Glutamatergic neuron (in vitro differentiated cells): ENCODE results near the gene TOR1B. TPM values are rescaled to one million over a fixed set of nuclear protein-coding genes. Genes with fewer than 3 reads are reported as not detected.

Source experiments
- DNase-seq: peaks from one replicate; pipeline ENCODE4 v3.0.0; 2022
- H3K27ac Mint-ChIP-seq: one replicate; pipeline ENCODE4 v1.8.0; 2020; ENCODE audit warnings: mild to moderate bottlenecking, mixed read lengths, inconsistent platforms; ENCODE audit not compliant: unreplicated experiment
- H3K27me3 Mint-ChIP-seq: one replicate; pipeline ENCODE4 v1.8.0; 2020; ENCODE audit warnings: mild to moderate bottlenecking, moderate library complexity, mixed read lengths, inconsistent platforms; ENCODE audit not compliant: unreplicated experiment
- H3K36me3 Mint-ChIP-seq: one replicate; pipeline ENCODE4 v1.8.0; 2020; ENCODE audit warnings: mild to moderate bottlenecking, mixed read lengths, inconsistent platforms; ENCODE audit not compliant: unreplicated experiment
- H3K4me1 Mint-ChIP-seq: one replicate; pipeline ENCODE4 v1.8.0; 2020; ENCODE audit warnings: mild to moderate bottlenecking, low read depth, mixed read lengths, inconsistent platforms; ENCODE audit not compliant: unreplicated experiment
- H3K4me3 Mint-ChIP-seq: one replicate; pipeline ENCODE4 v1.8.0; 2020; ENCODE audit warnings: mild to moderate bottlenecking, mixed read lengths, inconsistent platforms; ENCODE audit not compliant: unreplicated experiment
- H3K9me3 Mint-ChIP-seq: one replicate; pipeline ENCODE4 v1.8.0; 2020; ENCODE audit warnings: mild to moderate bottlenecking, moderate library complexity, mixed read lengths, inconsistent platforms; ENCODE audit not compliant: unreplicated experiment
- CTCF ChIP-seq: fragments of 200-600 bp; sonication (generic); IDR thresholded peaks from one replicate; pipeline ENCODE4 v1.5.0; 2021; ENCODE audit not compliant: partially characterized antibody, unreplicated experiment
- total RNA-seq: library from RNA; stranded (reverse); fragmentation: NEBNext Ultra II Directional; extraction: Animal tissue kit (Norgen Biotek cat#: 25700); gene quantifications from one replicate; pipeline ENCODE4 v1.2.1, GENCODE V29; 2021; ENCODE audit not compliant: unreplicated experiment

TOR1B gene
- total RNA-seq, 1 donor from 2014 or later: 33.5 TPM

- no peak for TF ChIP-seq CTCF
- H3K4me3 Mint-ChIP-seq: peak overlapping the region; percentile 61
- H3K27ac Mint-ChIP-seq: peak overlapping the region; percentile 84
- peaks cover 14% of the 10 kb centered on the region for H3K36me3 Mint-ChIP-seq
- H3K4me1 Mint-ChIP-seq: peaks cover 29% of the 10 kb centered on the region
- H3K27me3 Mint-ChIP-seq: no peaks in the 10 kb centered on the region
- DNase-seq: peak; percentile 35
- peaks cover 2% of the 10 kb centered on the region for H3K9me3 Mint-ChIP-seq
These were observed 6.4 kb downstream of the TOR1B start for GRCh38 chr9:129809346-129809745.

GRCh38 chr9:129810116-129810515 lies 7.1 kb downstream of the TOR1B start:
- Mint-ChIP-seq H3K36me3 (peaks cover 14% of the 10 kb centered on the region), H3K27ac (peak overlapping the region; percentile 55), H3K4me1 (peaks cover 29% of the 10 kb centered on the region), H3K27me3 (no peaks in the 10 kb centered on the region), H3K9me3 (peaks cover 3% of the 10 kb centered on the region), H3K4me3 (peak overlapping the region; percentile 25)
- no peak for TF ChIP-seq CTCF
- DNase-seq: no peak

GRCh38 chr9:129810788-129811187 lies 7.8 kb downstream of the TOR1B start:
- Mint-ChIP-seq H3K4me1 (peaks cover 29% of the 10 kb centered on the region), H3K9me3 (peaks cover 4% of the 10 kb centered on the region), H3K27me3 (no peaks in the 10 kb centered on the region), H3K27ac (peak overlapping the region; percentile 6), H3K36me3 (peaks cover 12% of the 10 kb centered on the region), H3K4me3 (no peak overlapping the region)
- no peak for TF ChIP-seq CTCF
- no peak for DNase-seq

- DNase-seq: no peak
- no peak overlapping the region for H3K4me3 Mint-ChIP-seq
- H3K9me3 Mint-ChIP-seq: peaks cover 9% of the 10 kb centered on the region
- H3K36me3 Mint-ChIP-seq: peaks cover 4% of the 10 kb centered on the region
- no peak overlapping the region for H3K27ac Mint-ChIP-seq
- no peak for TF ChIP-seq CTCF
- peaks cover 29% of the 10 kb centered on the region for H3K4me1 Mint-ChIP-seq
- no peaks in the 10 kb centered on the region for H3K27me3 Mint-ChIP-seq
These were observed 9.0 kb downstream of the TOR1B start for GRCh38 chr9:129811967-129812363.

DNA sequence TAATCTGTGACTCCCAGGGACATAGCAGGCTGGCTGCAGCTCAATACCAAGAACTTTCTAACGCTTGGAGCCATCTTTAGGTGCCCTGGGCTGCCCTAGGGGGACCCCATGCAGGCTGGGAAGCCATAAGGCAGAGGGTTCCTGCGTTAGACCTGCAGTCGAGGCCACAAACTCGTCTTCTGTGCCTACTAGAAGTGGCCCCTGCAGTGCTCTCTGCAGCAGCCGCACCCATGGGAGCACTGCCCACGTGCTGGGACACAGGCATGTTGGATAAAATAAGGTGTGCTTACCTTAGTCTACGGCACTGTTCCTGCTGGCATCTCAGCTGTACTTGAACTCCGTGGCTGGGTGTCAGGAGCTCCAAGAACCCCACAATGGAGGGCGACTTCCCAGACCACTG lies 9.4 kb downstream of the TOR1B start:
- H3K9me3 Mint-ChIP-seq: peaks cover 9% of the 10 kb centered on the region
- no peak overlapping the region for H3K4me3 Mint-ChIP-seq
- H3K27ac Mint-ChIP-seq: no peak overlapping the region
- peaks cover 29% of the 10 kb centered on the region for H3K4me1 Mint-ChIP-seq
- no peak for DNase-seq
- no peaks in the 10 kb centered on the region for H3K27me3 Mint-ChIP-seq
- no peak for TF ChIP-seq CTCF
- no peaks in the 10 kb centered on the region for H3K36me3 Mint-ChIP-seq
